Measurements from ENCODE around the gene HOXD9.

Gene HOXD9

DNA sequence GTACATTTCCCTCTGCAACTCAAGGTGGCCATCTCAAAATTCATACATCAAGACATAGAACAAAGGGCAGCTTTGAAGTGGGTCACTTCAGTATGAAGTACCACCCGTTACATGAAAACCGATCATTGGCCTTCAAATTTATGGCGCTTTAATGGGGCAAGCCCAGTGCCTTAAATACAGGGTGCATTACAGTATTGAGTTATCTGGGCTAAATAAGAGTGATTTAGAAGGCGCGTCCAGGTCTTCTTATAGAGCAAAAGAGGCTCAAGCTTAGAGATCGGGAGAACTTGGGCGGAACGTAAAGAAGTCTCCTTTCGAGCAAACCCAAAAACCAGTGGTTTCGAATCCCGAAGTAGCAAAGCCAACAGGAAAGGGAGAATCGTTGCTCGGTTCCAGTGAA is 41.7 kb downstream of the HOXD9 start:
- DNase-seq (ENCODE audit: extremely low read depth, low read depth) = no peak
- TF ChIP-seq, protein P1, sequence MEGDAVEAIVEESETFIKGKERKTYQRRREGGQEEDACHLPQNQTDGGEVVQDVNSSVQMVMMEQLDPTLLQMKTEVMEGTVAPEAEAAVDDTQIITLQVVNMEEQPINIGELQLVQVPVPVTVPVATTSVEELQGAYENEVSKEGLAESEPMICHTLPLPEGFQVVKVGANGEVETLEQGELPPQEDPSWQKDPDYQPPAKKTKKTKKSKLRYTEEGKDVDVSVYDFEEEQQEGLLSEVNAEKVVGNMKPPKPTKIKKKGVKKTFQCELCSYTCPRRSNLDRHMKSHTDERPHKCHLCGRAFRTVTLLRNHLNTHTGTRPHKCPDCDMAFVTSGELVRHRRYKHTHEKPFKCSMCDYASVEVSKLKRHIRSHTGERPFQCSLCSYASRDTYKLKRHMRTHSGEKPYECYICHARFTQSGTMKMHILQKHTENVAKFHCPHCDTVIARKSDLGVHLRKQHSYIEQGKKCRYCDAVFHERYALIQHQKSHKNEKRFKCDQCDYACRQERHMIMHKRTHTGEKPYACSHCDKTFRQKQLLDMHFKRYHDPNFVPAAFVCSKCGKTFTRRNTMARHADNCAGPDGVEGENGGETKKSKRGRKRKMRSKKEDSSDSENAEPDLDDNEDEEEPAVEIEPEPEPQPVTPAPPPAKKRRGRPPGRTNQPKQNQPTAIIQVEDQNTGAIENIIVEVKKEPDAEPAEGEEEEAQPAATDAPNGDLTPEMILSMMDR (IDR thresholded peaks at IDR 0.05; ENCODE audit: low read depth, low read length) = no peak

DNA sequence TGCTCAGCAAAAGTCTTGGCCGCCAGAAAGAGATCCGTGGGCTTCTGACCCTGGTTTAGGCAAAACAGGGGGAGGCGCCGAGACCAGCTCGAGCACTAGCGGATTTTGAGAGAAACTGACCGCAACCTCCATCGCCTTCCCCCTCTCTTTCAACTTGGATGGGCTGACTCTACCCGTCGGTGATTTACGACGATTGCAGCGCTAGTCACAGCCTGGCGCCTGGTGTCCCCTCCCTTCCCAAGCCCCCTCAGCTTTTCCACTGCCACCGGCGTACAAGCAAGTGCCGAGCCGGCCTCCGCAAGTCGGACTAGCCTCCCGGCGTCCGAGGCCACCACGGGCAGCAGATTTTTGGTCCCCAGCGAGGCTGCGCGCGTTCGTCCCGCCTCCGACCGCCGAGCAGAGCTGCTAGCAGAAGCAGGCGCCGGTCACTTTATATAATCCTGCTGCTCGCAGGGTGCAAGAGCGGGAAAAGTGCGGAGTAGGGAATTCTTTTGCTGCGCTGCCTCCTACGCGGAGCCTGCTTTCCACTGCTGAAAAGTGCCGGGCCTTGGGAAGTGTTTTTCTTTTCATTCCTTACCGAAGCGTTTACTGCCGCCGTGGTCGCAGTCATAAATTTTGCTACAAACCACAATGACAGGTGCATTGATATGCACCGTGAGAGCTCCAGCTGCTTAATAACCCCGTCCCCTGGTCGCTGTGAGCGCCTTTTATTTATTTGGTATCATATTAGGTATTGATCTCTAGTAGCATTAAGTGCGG is 42.3 kb downstream of the HOXD9 start:
- DNase-seq (ENCODE audit: extremely low read depth, low read depth) = no peak
- TF ChIP-seq, protein P1 (IDR thresholded peaks at IDR 0.05; ENCODE audit: low read depth, low read length) = no peak

DNA sequence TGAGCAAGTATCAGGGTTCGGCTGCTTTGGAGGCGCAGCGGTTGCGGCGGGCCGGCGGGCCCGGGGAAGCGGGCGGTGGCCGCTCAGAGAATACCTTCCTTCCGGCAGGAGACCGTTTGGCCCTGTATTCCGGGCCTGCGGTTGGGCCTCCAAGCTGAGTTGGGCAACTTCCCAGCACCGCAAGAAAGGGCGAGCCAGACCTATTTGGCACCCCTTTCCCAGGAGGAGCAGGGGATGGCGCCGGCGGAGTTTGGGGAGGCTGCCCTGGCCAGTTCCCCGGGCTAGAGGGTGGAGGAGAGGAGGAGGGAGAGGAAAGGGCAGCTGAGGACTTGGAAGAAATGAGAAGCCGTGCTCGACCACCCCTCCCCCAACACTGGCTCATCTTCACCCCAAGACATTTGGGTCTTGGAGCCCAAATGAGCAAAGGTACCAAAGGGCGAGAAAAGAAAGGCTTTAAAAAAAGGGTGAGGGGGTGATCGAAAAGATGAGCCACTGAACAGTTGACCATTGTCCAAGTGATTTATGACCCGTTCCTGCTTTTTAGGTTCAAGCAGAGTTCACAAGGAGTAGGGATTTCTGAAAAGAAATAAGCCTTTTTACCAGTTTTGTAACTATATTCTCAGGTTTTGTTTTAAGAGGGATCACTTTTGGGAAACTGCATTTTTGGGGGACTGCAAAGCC is 43.0 kb downstream of the HOXD9 start:
- TF ChIP-seq, protein P1 (IDR thresholded peaks at IDR 0.05; ENCODE audit: low read depth, low read length) = no peak

DNA sequence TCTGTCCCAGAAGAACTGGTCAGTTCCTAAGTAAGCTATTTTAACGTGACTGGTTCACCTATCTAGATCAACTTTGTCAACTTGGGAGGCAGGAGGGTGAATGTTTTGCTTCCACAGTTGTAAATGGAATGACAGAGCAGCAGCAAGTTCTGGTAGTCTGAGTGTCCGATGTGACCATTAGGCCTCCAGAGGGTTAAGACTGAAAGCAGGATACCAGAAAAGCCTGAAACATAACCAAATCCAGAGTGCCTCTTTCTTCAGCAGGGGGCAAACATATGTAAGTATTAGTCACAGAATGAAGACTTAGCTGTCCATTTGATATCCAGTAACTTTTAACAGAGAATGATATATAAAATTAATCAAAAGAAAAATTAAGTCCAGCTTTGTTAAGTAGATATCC is 43.8 kb downstream of the HOXD9 start:
- no peak for DNase-seq (ENCODE audit: extremely low read depth, low read depth)
- TF ChIP-seq, protein P1 (IDR thresholded peaks at IDR 0.05; ENCODE audit: low read depth, low read length) = no peak

More for the DNA sequence above, 43.0 kb downstream of the HOXD9 start:
- DNase-seq (ENCODE audit: extremely low read depth, low read depth) = no peak

DNA sequence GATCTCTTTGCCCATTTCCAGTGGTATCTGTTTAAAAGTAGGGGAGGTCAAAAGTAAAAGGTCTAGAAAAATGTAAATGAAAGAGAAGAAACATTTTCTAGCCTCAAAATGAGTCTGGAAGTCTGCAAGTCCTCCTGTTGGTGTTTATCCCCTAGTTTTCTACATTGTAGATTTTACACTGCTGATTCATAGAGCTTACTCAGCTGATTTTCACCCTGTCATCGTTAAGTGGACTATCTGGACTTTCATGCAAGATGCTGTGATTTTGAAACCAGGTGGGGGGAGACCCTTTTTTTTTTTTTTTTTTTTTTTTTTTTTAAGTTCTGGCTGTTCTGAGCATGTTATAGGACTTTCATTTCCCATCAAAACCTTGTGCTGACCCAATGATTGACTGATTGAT is 44.9 kb downstream of the HOXD9 start:
- no peak for DNase-seq (ENCODE audit: extremely low read depth, low read depth)
- TF ChIP-seq, protein P1 (IDR thresholded peaks at IDR 0.05; ENCODE audit: low read depth, low read length) = no peak

DNA sequence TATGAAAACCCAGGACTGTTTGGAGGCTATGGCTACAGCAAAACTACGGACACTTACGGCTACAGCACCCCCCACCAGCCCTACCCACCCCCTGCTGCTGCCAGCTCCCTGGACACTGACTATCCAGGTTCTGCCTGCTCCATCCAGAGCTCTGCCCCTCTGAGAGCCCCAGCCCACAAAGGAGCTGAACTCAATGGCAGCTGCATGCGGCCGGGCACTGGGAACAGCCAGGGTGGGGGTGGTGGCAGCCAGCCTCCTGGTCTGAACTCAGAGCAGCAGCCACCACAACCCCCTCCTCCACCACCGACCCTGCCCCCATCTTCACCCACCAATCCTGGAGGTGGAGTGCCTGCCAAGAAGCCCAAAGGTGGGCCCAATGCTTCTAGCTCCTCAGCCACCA is 46.7 kb downstream of the HOXD9 start:
- TF ChIP-seq, protein P1 (IDR thresholded peaks at IDR 0.05; ENCODE audit: low read depth, low read length) = no peak
- no peak for DNase-seq (ENCODE audit: extremely low read depth, low read depth)

DNA sequence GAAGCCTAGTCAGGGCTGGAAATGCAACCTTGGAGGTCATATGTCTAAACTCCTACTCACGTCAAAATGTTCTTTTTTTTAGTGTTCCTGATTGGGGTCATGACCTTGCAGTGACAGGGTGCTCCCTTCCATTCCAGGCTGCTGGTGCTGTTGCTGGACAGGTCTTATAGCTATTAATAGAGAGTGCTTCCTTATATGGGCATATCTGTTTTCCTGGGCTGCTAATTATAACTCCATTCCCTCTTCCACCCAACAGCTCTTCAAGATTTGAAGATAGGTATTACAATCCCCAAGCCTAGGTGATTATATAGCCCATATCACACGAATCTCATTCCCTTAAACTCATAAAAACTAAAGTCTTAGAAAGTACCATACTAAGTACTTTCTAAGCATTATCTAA is 47.2 kb downstream of the HOXD9 start:
- TF ChIP-seq, protein P1 (IDR thresholded peaks at IDR 0.05; ENCODE audit: low read depth, low read length) = no peak
- no peak for DNase-seq (ENCODE audit: extremely low read depth, low read depth)

Measured in AG09319 (cell line).